Measurements from ENCODE around the gene TIGAR. TPM values are rescaled to one million over a fixed set of nuclear protein-coding genes. Genes with fewer than 3 reads are reported as not detected.

TIGAR gene
- total and polyA plus RNA-seq, 2 donors (not counting 1 experiment from before 2014, with no cell fraction given): 2.3 to 6.6 TPM

- H3K36me3 ChIP-seq (replicated peaks in 1 of 2; ENCODE audit: control extremely low read depth in 1 of 2, control insufficient read depth in 1 of 2, extremely low read depth in 1 of 2, insufficient read depth in 2 of 2, low read length in 1 of 2): peaks cover 1 to 89% of the 10 kb centered on the region in 2 experiments
- no peak for DNase-seq
- TF ChIP-seq CTCF (IDR thresholded peaks at IDR 0.05) (no peak), EZH2 (IDR thresholded peaks at IDR 0.05; ENCODE audit: borderline replicate concordance, insufficient read depth, low read depth, low read length, poor library complexity, severe bottlenecking) (no peak)
- Mint-ChIP-seq H3K27me3 (no peaks in the 10 kb centered on the region), H3K4me3 (no peak overlapping the region), H3K9me3 (ENCODE audit: insufficient read depth) (no peaks in the 10 kb centered on the region), H3K4me1 (peaks cover 36% of the 10 kb centered on the region), H3K27ac (no peak overlapping the region)
- H3K27me3 ChIP-seq (replicated peaks in 1 of 4; ENCODE audit: control extremely low read depth in 1 of 4, control insufficient read depth in 3 of 4, insufficient read depth in 4 of 4, low read length in 3 of 4): no peaks in the 10 kb centered on the region
- H4K20me1 ChIP-seq (ENCODE audit: control insufficient read depth, insufficient read depth, low read length, poor library complexity, severe bottlenecking): peaks cover 65% of the 10 kb centered on the region
- H3K27ac ChIP-seq (ENCODE audit: low read length in 2 of 2): no peak overlapping the region
- H3K79me2 ChIP-seq (ENCODE audit: control insufficient read depth, insufficient read depth, low read length): peaks cover 94% of the 10 kb centered on the region
- CTCF ChIA-PET: interaction anchor here (1.1 to 5.2 kb wide), 3 partner anchors 8 to 401 kb away, joined by 3 to 32 read pairs (median 5); no protein-coding TSS in a partner anchor
- intact Hi-C loops (cut with micrococcal nuclease): no loop called here
- ATAC-seq (ENCODE audit: low read depth): no peak
- no peak overlapping the region for H3K4me2 ChIP-seq (replicated peaks; ENCODE audit: low read depth, low read length, poor library complexity, severe bottlenecking)
- peaks cover 24 to 34% of the 10 kb centered on the region in 2 donors for H3K4me1 ChIP-seq (ENCODE audit: control insufficient read depth in 2 of 2, insufficient read depth in 2 of 2, low read length in 2 of 2)
- POLR2A ChIA-PET: no interaction called here
- no peak overlapping the region for H3K9ac ChIP-seq (ENCODE audit: low read length)
- H3K4me3 ChIP-seq (ENCODE audit: control extremely low read depth in 1 of 5, extremely low read depth in 1 of 5, insufficient read depth in 1 of 5, low read depth in 2 of 5, low read length in 4 of 5): no peak overlapping the region
- no peaks in the 10 kb centered on the region for H3K9me3 ChIP-seq (ENCODE audit: control extremely low read depth in 1 of 3, control insufficient read depth in 2 of 3, insufficient read depth in 1 of 3, low read length in 2 of 3)
- no peak overlapping the region for H2AFZ ChIP-seq (ENCODE audit: insufficient read depth, low read depth, low read length, poor library complexity, severe bottlenecking)
- WGBS (ENCODE audit: insufficient coverage): 89% methylated on average over 5 of the region's 8 CpGs
These were observed 35.9 kb upstream of the TIGAR start for GRCh38 chr12:4285070-4285469.

GRCh38 chr12:4286228-4286627 is 34.8 kb upstream of the TIGAR start:
- peak overlapping the region; percentile 50 for H3K27ac Mint-ChIP-seq
- TF ChIP-seq CTCF (IDR thresholded peaks at IDR 0.05) (no peak), EZH2 (IDR thresholded peaks at IDR 0.05; ENCODE audit: borderline replicate concordance, insufficient read depth, low read depth, low read length, poor library complexity, severe bottlenecking) (no peak)
- H3K4me3 Mint-ChIP-seq: no peak overlapping the region
- ChIA-PET POLR2A (no interaction called here), CTCF (interaction anchor here (0.8 to 5.2 kb wide), 4 partner anchors 10 to 400 kb away, joined by 3 to 32 read pairs (median 4); no protein-coding TSS in a partner anchor)
- peaks cover 0 to 89% of the 10 kb centered on the region in 2 experiments for H3K36me3 ChIP-seq (replicated peaks in 1 of 2; ENCODE audit: control extremely low read depth in 1 of 2, control insufficient read depth in 1 of 2, extremely low read depth in 1 of 2, insufficient read depth in 2 of 2, low read length in 1 of 2)
- ATAC-seq (ENCODE audit: low read depth): no peak
- intact Hi-C loops (cut with micrococcal nuclease): no loop called here
- peaks cover 55% of the 10 kb centered on the region for H4K20me1 ChIP-seq (ENCODE audit: control insufficient read depth, insufficient read depth, low read length, poor library complexity, severe bottlenecking)
- no peak overlapping the region for H2AFZ ChIP-seq (ENCODE audit: insufficient read depth, low read depth, low read length, poor library complexity, severe bottlenecking)
- no peak overlapping the region for H3K9ac ChIP-seq (ENCODE audit: low read length)
- no peaks in the 10 kb centered on the region for H3K9me3 Mint-ChIP-seq (ENCODE audit: insufficient read depth)
- H3K4me3 ChIP-seq (ENCODE audit: control extremely low read depth in 1 of 5, extremely low read depth in 1 of 5, insufficient read depth in 1 of 5, low read depth in 2 of 5, low read length in 4 of 5): no peak overlapping the region
- H3K4me1 ChIP-seq (ENCODE audit: control insufficient read depth in 2 of 2, insufficient read depth in 2 of 2, low read length in 2 of 2): peaks cover 24 to 34% of the 10 kb centered on the region in 2 donors
- peak overlapping the region in 1 of 2 donors; percentile 17 for H3K27ac ChIP-seq (ENCODE audit: low read length in 2 of 2)
- DNase-seq: no peak
- H3K79me2 ChIP-seq (ENCODE audit: control insufficient read depth, insufficient read depth, low read length): peaks cover 94% of the 10 kb centered on the region
- H3K9me3 ChIP-seq (ENCODE audit: control extremely low read depth in 1 of 3, control insufficient read depth in 2 of 3, insufficient read depth in 1 of 3, low read length in 2 of 3): no peaks in the 10 kb centered on the region
- no peaks in the 10 kb centered on the region for H3K27me3 ChIP-seq (replicated peaks in 1 of 4; ENCODE audit: control extremely low read depth in 1 of 4, control insufficient read depth in 3 of 4, insufficient read depth in 4 of 4, low read length in 3 of 4)
- 74% methylated on average over 10 of the region's 12 CpGs for WGBS (ENCODE audit: insufficient coverage)
- H3K27me3 Mint-ChIP-seq: no peaks in the 10 kb centered on the region
- H3K4me2 ChIP-seq (replicated peaks; ENCODE audit: low read depth, low read length, poor library complexity, severe bottlenecking): no peak overlapping the region
- H3K4me1 Mint-ChIP-seq: peaks cover 36% of the 10 kb centered on the region
